ENCODE data around the gene FAM222A.
"Not testable (repeated sequence)": the region's sequence is repeated elsewhere in the genome, so short reads cannot be mapped to it uniquely, and the experiment has no call there.

Gene FAM222A

DNA sequence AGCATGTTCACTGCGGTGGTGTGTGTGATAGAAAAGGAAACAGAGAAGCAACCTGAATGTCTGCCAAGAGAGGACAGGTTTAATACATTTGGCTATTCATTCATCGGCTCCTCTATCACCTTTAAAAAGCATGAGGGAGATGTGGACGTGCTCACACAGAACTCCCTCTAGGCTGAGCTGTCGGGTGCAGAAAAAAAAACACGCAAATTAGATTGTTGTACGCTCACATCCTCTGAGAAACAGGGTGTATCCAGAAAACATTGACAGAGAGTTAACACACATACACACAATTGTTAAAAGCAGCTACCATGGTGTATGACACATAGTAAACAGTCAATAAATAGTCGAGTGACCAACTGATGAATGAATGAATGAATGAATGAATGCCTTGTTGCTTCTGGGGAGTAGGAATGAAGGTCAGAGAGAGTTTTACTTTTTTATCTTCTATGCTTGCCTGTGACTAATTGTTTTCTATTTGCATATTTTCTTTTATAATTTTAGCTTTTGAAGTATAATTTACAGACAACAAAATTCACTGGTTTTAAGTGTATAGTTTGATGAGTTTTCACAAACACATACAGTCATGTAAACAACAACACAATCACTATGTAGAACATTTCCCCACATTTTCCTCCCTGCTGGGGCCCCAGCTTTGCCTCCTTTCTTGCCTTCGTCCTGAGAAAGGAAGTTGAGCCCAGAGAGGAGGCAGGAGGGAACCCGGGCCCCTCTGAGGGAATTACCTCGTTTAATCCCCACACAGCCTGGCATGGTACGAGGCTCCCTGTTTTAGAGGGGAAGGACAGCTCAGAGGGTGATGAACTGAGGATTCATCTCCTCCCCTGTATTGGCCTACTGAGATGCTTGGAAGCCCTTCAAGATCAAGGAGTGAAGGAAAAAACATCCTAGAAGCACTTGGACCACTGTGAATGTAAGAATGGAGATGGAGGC is 19.7 kb upstream of the FAM222A start:
- DNase-seq, result no peak

DNA sequence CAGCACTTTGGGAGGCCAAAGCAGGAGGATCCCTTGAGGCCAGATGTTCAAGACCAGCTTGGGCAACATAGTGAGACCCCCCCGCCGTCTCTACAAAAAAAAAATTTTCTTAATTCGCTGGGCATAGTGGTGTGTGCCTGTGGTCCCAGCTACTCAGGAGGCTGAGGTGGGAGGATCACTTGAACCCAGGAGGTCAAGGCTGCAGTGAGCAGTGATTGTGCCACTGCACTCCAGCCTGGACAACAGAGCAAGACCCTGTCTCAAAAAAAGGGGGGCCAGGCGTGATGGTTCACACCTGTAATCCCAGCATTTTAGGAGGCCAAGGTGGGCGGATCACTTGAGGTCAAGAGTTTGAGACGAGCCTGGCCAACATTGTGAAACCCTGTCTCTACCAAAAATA is 19.0 kb upstream of the FAM222A start:
- DNase-seq, result not testable (repeated sequence)

DNA sequence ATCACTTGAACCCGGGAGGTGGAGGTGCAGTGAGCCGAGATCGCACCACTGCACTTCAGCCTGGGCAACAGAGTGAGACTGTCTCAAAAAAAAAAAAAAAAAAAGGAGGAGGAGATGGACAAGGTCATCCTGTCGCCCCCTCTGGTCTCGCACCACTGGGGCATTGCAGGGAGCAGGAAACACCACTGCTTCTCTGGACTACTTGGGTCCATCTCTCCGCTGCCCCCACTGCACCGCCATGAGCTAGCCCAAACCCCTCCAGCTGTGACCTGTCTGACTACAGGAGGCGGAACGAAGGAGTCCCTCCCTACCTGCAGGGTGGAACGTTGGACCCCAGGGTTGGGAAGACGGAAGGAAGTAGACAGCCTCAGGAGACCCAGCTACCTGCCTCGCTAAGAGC is 18.2 kb upstream of the FAM222A start:
- DNase-seq, result no peak

DNA sequence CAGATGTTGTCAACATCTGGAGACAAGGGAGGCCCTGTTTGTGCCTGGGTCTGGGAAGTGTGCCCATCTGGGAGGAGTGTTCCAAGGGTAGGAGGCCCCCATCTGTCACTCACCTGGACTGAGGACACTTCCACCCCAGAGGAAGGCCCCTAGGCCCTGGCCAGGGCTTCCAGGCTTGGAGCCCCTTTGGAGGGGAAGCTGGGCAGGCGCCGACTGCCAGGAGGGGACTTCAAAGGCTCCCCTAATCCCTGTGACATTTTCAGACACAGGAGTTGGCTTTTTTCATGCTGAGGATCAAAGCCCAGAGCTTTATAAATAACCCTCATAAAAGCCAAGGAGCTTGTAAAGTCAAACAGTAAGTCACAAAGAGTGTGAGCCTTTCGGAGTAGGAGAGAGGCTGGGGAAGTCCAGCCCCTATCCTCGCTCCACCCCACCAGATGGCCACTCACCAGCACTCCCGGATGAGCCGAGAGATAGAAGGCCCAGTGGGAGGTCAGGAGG is 17.6 kb upstream of the FAM222A start:
- DNase-seq, result no peak

DNA sequence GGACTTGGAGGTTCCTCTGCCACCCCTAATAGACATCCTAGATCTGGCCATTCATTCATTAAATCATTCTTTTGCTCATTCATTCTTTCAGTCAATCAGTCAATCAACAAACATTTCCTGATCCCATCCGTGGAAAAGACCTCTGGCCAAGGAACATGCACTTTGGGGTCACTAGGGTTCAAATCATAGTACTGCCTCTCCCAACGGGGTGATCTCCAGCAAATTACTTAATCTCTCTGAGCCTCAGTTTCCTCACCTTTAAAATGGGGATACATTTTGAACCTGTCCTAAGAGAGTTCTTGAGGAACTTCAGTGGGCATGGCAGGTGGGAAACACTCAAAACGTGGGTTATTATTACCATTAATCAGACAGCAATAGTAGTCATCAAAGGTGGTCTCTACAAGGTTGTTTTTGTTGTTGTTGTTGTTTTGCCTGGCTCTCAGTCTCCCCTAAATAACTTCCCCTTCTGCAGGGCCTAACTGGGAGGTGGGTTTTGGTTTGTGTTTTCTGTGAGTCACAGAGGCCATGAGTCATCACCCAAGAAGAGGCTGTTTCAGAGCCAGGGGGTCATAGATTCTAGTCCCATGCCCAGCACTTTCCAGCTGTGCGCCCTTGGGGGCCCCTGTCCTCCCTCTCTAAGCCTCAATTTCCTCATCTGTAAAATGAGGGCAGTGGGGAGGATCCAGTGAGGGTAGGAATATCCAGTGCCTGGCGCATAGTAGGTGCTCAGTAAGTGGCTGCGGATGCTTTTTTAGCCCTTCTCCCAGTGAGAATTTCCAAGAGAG is 16.9 kb upstream of the FAM222A start:
- DNase-seq, result no peak

DNA sequence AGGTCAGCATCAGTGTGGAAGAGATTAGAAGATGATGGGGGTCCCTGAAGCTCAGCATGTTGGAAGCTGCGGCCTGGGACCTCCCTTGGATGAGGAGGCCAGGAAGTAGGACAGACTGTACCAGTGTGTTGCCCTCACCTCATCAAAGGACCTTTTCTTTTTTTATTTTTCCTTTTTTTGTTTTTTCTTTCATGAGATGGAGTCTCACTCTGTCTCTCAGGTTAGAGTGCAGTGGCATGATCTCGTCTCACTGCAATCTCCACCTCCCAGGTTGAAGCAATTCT is 16.4 kb upstream of the FAM222A start:
- DNase-seq, result no peak

DNA sequence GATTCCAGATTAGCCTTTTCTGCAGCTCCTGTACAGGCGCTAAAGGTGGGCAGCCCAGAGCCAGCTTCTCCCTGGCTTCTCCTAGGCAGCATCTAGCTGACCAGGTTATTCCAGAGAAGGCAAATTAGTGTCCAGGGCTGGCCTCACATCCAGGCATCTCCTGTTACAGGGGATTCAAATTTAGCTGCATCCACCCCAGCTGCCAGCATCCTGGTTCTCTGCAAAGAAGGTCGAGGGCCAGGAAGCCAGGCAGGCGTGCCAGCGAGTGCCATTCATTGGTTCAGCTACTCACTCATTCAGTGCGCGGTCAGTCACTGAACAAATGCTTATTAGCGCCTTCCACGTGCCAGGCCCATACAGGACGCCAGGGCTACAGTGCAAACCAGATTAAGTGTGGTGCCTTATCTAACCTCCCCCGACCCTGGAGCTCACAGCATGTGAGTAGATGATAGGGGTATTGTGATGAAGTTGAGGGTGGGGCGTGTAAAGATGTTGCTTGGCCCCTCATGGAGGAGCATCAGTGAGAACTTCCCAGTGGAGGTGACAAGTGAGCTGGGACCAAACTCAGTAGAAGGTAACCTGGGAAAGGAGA is 15.7 kb upstream of the FAM222A start:
- DNase-seq, result no peak

DNA sequence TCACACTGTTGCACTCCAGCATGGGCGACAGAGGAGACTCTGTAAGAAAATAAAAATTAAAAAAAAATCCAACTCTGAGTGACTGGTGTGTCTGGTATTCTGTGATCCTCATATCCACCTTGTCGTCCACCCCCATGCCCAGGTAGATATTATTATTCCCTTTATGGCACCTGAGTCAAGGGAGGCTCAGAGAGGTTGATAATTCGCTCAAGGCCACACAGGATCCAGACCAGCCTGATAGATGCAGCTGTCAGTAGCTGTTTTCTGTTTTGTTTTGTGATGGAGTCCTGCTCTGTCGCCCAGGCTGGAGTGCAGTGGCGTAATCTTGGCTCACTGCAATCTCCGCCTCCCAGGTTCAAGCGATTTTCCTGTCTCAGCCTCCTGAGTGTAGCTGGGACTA is 14.8 kb upstream of the FAM222A start:
- DNase-seq, result no peak

DNA sequence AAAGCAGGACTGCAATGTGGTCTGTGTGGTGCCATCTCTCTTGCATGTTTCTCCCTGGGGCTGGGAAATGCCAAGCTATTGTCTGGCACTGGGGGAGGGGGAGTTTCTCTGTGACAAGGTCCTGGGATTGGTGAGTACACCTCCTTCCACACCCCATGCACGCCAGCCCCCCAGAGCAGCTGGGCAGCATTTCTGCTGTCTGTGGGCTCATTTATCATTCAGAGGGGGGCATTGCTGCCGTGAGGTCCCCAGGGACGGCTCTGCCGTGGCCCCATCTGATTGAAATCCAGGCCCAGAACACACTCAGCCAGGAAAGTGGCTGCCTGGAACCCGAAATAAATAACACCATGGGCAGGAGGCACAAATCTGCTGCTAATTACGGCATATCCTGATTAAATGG is 12.6 kb upstream of the FAM222A start:
- DNase-seq, result no peak

DNA sequence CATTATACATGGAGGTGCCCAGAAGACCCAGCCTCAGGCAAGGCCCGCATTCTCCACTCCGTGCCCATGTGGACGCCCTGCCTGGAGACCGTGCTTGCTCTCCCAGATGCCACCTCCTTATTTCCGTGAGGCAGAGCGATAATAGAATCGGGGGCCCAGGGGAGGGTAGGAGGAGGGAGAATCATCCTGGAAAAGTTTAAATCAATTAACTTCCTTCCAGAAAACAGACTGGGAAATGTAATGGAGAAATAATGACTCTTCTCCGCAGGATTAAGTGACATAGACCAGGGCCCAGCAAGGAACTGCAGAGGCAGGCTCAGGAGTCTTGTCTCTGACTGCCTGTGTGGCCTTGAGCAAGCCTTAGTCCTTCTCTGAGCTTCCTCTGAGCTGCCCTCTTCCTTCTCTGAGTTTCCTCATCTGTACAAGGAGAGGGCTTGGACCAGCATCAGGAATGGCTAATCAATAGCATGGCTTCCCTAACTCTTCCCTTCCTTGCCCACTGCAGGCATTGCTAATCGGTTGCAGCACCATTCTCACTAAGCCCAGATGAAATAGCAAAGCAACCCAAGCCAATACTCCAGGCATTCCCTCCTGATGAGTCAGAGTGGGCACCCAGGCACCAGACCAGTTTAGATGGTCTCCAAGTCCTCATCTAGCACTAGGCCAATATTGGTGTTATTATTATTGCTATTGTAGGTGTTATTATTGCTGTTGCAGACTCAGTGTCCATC is 11.3 kb upstream of the FAM222A start:
- no peak for DNase-seq

DNA sequence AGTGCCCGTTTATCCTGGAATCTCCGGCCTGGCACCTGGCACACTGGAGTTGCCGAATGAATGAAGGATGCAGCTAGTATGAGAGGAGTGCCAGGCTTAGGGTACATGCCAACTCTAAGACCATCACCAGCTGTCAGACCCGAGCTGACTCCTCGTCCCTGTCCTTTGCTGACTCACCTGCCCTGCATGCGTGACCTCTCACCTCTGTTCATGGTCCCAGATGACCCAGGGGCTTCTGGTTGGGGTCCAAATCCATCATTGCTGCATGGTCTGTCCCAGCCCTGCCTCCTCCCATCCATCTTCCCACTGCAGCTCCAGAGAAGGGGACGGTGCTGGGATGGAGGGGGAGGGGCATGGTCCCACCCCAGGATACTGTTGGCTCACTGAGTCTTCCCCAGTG is 9.9 kb upstream of the FAM222A start:
- no peak for DNase-seq

DNA sequence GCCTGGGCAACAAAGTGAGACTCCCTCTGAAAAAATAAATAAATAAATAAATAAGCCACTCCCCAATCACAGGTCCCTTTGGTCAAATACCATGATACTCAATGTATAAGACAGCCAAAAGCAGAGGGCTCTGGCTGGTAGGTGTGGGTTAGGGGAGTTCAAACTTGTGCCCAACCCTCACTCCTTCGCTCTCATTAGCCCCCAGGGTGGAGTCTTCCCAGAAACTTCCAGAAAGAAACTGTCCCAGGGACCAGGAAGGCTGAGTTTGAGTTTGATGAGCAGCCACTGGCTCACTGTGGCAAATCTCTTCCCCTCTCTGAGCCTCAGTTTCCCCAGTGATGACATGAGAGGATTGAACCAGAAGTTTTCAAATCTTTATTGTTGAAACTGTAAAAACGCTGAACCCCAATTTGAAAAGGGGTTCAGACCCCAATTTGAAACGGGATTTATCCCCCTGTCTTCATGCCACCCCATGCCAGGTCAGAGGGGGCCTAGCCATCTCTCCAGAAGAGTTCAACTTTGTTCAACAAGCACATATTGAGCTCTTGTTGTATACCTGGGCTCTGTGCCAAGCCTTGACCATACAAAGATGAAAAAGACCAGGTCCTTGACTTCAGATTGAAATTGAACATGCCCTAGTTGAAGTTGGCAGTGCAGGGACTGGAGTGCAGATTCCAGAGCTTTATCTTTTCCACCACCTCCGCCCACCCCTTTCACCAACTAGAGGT is 9.1 kb upstream of the FAM222A start:
- no peak for DNase-seq

DNA sequence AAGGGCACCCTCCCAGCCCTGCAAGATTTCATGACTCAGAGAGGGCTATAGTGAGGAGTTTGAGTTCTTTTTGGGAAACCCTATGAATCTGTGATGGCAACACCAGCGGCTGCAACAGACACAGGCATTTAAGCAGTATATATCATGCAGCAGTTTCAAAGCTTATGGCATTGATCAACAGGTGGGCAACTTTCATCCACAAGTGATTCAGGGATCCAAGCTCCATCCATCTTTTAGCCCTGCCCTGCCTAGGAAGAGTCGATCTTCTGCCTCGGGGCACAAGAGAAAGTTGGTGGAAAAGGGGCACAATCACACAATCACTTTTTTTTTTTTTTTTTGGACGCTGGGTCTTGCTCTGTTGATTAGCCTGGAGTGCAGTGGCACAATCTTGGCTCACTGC is 8.3 kb upstream of the FAM222A start:
- no peak for DNase-seq

DNA sequence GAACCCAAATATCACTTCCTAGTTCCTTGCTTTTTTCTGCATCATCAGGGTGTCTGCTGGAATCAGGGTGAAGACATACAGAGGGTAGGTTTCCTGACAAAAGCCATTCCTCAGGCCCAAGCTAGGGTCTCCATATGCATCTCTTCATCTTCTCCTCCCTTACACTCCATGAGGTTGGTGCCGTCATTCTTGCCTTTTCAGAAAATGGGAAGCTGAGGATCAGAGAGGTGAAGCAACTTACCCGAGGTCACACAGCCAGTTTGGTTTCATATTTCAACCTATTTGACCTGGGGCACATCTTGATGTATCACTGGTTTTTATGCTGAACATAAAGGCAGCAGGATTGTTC is 7.3 kb upstream of the FAM222A start:
- DNase-seq, result no peak

DNA sequence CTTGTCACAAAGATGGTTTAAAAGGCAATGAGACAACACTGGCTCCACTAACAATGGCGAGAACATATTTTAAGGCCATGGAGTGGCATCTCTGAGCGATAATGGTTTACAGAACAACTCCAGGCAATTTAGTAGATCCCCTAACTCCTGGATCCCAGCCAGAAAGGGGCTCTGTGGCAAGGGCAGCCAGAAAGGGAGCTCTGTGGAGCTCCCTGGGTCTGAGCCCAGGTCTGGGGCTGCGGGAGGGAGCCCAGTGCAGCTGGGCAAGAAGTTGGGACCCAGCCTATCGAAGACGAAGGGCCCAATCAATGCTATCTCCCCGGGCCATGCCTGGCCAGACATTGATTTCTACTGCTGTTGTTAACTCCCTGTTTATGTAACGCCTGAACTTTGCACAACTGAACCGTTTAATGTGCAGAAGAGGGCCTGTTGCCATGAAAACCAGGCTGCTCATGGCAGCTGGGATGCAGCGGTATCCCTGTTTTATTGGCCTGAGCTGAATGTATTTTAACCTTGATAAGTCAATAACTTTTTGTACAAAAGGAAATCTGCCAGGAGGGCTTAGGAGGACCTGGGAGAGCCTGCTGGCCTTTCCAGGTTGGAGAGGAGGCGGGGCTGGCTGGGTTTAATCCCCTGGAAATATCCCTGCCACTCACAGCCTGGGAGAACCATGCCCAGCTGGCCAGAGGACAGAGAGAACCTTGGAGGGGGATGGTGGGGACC is 6.7 kb upstream of the FAM222A start:
- peak; percentile 73 for DNase-seq

DNA sequence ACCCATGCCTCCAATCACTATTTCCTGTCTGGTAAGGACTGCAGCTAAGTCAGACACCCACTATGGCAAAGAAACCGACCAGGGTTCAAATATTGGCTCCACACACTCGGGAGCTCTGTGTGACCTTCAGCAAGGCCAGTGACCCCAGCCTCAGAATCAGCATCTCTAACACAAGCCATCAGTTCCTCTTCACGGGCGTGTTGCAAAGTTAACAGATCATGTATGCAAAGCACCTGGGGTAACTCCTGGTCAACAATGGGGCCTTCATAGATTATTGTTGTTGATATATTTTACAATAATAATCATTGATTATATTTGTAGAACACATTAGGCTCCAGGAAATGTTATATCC is 6.2 kb upstream of the FAM222A start:
- DNase-seq, result no peak

DNA sequence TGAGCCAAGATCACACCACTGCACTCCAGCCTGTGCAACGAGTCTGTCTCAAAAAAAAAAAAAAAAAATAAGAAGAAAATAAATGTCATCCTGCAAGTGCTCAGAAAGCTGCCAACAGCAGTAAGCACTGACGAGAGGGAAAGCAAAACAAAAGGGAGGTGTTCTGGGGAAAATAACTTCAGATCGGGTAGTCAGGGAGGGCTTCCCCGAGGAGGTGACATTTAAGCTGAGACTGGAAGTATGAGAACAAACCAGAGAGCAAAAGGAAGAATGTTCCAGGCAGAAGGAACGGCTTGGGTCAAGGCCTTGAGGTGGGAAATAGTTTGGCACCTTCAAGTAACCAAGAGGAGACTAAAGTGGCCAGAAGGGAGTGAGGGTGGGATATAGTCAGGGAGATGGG is 4.7 kb upstream of the FAM222A start:
- no peak for DNase-seq

DNA sequence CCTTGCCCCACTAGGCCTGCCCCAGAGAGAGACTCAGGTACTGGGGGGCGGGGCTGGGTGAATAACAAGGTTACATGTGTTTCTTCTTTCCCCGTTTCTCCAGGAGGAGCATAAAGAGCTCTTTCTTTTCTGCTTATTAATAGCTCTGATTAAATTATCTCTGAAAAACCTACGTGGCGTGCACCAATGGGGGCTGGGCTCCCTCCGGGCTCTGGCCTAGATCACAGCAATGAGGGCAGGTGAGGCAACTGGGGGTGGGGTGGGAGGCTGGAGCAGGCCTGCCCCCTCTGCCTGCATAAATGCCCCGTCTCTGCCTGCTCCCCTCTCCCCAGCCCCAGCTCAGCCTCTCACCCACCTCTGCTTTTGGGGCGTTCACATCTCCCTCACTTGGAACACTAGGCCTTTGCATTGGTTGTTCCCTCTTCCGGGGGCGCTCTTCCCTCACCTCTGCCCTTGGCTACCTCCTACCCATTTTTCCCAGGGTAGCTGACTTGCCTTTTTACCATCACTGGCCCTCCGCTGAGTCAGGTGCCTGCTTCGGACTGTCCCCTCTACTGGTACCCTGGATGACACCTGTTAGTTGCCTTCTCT is 4.1 kb upstream of the FAM222A start:
- DNase-seq, result no peak

DNA sequence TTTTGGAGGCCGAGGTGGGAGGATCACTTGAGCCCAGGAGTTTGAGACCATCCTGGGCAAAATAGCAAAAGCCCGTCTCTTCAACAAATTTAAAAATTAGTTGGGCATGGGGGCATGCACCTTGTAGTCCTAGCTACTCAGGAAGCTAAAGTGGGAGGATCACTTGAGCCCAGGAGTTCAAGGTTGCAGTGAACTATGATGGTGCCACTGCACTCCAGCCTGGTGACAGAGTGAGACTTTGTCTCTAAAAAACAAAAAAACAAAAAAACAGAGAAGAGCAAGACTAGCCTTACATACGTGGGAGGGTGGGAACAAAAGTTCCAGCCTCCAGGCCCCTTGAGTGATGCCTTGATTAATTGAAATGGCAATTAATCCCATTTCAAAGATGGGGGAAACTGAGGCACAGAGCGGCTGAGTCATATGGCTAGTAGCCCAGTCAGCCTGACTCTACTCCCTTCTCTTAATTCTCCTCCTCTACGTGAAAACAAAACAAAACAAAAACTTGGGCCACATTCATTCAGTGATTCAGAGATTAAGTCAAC is 3.3 kb upstream of the FAM222A start:
- DNase-seq, result no peak

DNA sequence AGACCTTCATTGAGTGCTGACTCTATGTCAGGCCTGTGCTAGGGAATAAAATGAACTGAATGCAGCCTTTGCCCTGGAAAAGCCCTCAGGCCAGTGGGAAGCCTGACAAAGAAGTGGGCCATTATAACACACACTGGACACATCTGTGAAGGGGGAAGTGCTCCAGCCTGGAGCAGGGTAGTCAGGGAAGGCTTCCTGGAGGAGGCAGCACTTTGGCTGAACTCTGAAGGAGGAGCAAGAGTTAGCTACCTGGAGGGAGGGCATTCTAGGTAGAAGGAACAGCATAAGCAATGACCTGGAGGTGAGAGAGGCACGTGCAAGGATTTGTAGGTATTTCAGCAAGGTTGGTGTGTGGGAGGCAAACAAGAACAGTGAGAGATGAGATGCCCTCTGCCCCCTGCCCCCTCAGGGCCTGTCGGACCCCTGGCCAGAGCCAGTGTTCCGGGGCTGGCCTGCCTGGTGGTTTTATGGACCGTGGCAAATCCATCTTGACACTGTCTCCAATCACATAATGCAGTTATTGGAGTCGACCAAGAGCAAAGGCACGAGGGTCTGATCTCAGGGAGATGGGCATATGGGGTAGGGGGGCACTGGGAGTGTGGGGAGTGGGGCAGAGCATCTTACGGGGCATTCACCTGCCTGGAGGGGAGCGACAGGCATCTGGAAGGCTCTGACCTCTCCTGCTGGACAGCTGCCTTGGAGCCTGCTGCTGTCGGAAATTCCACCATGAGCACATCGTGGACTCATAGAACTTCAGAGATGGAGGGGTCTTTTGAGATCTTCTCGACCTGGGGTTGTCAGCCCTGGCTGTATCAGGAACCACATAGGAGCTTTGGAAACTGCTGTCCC is 2.7 kb upstream of the FAM222A start:
- DNase-seq, result no peak
